Medulla oblongata (tissue), 1 donor: ENCODE measurements around the gene FOXO3.
A peak's percentile ranks its signal among the peaks of the same experiment; 100 is the strongest.
"Not testable (repeated sequence)": the region's sequence is repeated elsewhere in the genome, so short reads cannot be mapped to it uniquely, and the experiment has no call there.

Experiments
- DNase-seq: peaks from one replicate; pipeline ENCODE4 v3.0.0-alpha.2; 2015; ENCODE audit errors: extremely low spot score

The FOXO3 gene

GRCh38 chr6:108555399-108556052, 5.2 kb upstream of the FOXO3 start:
- DNase-seq, result no peak

DNA sequence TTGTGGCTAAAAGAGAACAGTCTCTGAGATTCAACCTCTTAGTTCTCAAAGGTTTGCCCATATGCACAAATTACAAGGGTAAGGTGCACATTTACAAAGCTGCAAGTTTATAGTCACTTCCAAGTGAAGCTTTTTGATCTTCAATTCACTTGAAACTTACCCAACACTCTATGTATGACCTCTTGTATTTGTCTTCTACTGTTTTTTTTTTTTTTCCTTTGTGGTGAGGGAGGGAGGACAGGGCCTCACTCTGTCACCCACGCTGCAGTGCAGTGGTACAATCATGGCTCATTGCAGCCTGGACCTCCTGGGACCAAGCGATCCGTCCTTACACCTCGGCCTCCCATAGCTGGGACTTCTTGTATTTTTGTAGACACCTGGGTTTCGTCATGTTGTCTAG, 4.5 kb upstream of the FOXO3 start:
- no peak for DNase-seq

GRCh38 chr6:108556866-108557493, 3.7 kb upstream of the FOXO3 start:
- no peak for DNase-seq

DNA sequence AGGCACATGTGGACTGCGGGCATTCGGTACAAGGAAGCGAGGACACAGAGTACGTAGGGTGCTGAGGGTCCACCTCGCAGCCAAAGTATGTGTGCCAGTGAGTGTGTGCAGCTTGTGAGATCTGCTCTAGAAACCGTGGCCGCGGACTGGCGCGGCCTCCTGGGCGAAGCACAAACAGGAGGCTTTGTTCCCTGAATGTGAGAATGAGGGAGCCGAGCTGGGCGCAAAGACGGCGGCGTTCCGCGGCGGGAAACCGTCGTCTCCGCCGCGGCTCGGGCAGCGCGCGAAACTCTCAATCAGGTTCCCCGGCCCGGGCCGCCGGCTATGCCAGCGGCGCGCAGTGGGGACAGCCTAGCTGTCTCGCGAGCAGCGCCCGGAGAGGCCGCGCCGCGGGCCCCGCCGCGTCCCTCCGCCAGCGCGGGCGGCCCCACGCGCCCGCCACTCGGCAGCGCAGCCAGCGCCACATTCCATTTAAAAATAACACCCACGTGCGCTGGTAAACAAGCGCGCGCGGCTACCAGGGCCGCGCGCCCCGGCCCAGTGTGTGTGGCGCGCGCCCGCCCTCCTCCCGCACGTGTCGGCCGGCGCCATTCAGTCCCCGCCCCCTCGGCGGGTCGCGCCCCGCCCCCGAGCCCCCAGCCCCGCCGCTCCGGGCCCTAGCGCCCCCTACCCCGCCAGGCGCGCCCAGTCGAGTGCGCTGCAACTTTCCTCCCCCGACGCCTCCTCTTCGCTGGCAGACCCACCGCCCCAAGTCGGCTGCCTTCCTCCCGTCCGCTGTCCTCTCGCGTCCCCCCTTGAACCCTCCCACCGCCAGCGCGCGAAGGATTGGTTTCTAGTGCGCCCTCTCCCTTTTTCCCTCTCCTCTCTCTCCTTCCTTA, 3.0 kb upstream of the FOXO3 start:
- peak; percentile 81 for DNase-seq

- peak; percentile 99 for DNase-seq
Measured at GRCh38 chr6:108558372-108559096, 2.2 kb upstream of the FOXO3 start.

DNA sequence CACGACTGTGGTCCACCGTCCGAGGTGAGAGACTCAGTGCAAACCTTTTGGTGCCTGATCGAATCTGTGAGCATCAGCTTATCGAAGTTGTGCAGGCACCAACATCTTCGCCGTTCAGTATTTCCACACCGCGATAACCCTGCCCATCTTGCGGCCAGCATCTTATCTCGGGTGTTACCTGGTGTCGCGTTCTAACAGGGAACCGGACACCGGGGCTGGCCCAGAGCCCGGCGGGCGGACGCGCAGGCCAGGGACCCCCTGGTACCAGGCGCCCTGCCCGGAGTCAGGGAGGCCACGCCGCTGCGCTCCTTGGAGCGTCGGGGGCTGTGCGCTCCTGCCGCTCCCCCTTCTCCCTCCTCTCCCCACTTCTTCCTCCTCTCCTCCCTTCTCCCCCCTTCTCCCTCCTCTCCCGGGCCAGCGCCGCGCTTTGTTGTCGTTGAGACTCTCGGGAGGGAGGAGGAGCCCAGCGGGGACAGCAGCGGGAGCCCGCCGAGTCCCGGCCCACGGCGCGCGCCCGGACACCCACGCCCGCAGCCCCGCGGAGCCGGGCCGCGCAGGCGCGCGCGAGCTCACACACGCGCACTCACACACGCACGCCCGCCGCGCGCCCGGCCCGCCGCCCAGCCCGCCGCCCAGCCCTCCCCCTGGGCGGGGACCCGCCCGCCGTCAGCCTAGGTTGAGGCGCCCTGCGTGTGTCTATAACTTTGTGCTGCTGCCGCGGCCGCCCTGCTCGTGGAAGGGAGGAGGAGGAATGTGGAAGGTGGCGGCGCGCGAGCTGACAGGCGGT, 1.4 kb upstream of the FOXO3 start:
- peak; percentile 97 for DNase-seq

- DNase-seq, result peak; percentile 66
Measured at GRCh38 chr6:108559884-108560462, 744 bp upstream of the FOXO3 start.

GRCh38 chr6:108561309-108561647, 561 bp downstream of the FOXO3 start:
- not testable (repeated sequence) for DNase-seq

DNA sequence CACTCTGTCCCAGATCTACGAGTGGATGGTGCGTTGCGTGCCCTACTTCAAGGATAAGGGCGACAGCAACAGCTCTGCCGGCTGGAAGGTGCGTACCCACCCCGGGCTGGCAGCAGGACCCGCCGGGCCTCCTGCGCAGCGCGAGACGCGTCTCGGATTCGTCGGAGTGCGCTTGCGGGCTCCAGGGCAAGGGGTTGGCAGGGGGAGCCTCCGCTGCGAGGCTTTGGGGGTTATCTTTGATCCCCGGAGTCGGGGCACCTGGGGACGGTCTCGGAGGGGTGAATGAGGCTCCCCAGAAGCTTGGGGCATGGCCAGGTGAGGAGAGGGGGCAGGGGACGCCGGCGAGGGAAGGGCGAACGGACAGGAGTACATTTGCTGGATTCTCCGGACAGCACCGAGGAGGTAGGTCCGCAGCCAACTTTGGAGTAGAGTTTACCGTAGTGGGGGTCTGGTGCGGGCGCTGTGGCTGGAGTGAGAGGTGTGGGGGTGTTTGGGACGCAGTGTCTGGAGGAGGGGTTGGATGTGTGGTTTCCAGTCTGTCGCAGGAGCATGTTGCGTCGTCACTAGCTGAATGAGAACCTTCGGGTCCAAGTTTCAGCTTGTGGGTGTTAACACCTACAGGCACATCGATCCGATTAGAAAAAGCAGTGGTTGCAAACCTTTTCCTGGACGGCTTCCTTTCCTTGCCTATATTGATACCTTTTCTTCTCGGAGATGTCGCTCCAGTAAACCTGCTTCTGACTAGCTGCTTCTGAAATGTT, 1.2 kb downstream of the FOXO3 start:
- no peak for DNase-seq

DNA sequence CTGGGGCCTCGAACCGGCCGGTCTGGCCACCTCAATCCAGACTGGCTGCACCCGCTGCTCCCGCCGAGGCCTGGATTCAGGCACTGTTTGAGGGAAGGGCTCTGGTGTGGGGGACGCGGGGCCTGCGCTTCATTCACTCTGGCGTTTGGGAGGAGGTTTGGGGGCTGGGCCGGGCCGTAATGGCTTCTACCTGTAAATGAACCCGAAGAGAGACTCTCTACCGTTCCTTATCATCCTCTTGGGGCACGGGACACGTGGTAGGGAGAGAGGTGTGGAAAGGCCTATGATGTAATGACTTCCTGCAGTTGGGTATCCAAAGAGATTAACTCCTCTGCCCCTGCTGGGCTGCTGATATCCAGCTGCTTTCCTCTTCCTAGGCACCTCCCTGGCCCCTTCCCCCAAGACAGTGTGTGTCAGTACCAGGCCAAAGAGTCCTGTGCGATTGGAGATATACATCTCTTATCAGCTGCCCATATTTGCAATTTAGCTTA, 1.8 kb downstream of the FOXO3 start:
- DNase-seq, result peak; percentile 79

GRCh38 chr6:108563292-108563691, 2.6 kb downstream of the FOXO3 start:
- DNase-seq, result no peak

GRCh38 chr6:108564178-108564577, 3.5 kb downstream of the FOXO3 start:
- no peak for DNase-seq

DNA sequence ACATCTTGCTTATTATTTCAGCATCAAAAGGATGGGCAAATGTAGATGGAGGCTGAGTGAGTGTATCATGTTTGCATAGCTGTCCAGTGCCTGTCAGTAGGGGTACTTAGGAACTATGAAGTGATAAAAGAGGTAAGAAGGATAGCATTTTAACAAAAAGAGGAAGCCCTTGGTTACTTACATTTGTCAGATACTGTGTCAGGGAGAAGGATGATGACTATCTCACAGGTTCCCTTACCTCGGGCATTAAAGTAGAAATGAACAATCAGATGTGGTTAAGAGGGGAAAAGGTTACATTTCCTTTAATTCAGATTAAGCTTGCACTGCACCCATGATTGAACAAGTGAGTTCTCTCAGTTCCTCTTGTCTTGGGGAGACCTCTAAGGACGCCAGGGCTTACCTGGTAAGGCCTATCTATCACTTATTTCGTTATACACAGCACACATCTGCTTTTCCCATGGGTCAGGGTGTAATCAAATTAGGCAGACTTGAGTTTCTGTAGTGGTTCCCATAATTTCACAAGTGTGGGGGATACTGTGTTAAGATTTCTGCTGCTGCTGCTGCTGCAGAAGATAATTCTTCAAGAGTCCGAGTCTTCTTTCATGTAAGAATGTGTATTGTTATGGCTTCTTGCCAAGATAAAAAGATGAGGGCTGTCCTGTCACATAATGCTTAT, 4.5 kb downstream of the FOXO3 start:
- DNase-seq, result no peak

DNA sequence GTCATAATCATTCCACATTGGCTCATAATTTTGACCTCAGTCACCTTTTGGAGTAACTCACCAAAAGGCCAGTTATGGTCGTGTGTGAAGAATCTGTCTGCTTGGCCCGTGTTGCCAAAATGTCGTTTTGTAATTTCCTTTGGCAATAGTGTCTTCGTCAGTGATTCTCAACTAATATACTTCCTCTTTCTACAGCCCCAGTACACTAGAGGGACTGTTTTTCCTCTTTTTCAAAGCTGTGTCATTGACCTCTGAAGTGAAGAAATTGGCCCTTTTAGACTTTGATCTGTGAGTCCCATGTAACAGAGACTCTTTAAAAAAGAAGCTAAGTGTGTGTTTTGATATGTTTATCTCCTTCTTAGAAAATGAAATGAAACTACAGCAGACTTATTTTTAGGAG, 5.2 kb downstream of the FOXO3 start:
- peak; percentile 83 for DNase-seq

DNA sequence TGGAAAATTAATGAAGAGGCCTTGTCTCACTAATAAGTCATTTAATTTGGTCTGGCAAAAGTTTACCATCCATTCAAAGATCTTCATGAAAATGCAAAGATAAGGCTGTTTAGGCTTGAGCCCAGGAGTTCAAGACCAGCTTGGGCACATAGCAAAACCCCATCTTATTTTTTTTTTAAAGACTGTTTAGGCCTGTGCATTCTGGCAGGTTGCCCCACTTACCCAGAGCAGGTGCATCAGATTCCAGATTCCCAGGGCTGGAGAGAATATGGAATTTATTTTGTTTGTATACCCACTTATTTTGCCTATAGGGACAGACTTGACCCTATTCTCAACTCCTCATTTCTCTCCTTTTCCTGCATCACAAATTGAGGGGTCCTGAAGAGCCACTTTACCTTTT, 5.7 kb downstream of the FOXO3 start:
- no peak for DNase-seq

DNA sequence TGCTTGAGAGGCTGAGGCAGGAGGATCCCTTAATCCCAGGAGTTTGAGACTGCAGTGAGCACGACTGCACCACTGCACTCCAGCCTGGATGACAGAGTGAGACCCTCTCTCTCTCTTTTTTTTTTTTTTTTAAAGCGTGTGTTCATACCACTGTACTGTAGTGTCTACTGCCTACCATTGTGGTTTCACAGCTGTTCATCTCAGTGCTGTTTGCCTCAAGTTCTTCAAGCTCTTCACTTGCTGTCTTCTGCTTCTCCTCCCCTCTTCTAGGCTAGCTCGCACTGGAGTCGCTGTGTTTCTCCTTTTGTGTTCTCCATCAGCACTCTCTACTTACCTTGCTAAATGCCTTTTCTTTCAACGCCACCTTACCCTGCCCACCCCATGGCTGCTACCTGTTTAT, 7.4 kb downstream of the FOXO3 start:
- no peak for DNase-seq

GRCh38 chr6:108568551-108569305, 8.0 kb downstream of the FOXO3 start:
- DNase-seq, result no peak

DNA sequence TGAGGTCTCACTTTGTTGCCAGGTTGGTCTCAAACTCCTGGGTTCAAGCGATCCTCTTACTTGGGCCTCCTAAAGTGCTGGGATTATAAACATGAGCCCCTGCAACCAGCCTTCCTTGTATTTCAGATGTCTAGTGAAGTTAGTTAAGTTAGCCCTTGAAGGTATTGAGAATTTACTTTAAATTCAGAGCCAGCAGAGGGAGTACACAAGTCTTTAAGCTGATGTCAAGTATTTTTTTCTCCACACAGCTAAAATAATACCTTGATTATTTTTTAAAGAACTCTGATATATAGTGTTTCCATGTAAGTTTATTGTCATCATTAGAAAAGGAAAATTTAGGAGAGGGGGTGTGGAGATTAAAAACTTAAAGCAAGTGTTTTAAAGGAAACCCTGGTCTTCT, 9.8 kb downstream of the FOXO3 start:
- DNase-seq, result no peak
